Measurements from ENCODE around the gene MLLT3. TPM values are rescaled to one million over a fixed set of nuclear protein-coding genes. Genes with fewer than 3 reads are reported as not detected.

MLLT3 gene
- total RNA-seq, 1 experiment from 2014 or later = 21.6 TPM

DNA sequence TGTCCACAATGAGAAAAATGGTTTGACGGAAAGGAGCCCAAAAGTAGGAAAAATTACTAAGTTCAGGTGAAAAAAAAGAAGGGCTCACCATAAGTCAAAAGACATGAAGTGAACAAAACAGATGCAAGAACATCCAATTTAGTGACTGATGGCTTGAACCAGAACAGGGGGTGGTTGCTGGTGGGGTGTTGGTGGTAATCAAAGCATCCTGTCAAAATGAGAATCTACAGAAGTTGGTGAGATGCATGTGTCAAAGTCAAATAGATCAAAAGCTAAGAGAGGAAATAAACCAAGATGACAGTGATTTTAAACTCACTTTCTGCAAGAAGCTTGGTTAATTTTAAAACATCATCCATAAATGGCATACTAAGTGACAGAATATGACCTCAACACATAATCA is 117.4 kb downstream of the MLLT3 start:
- Histone ChIP-seq H3K36me3 (ENCODE audit: low read depth) (no peaks in the 10 kb centered on the region), H3K9me2 (ENCODE audit: insufficient read depth) (no peaks in the 10 kb centered on the region), H3F3A (ENCODE audit: insufficient read depth, low read depth) (no peaks in the 10 kb centered on the region), H4K20me1 (ENCODE audit: insufficient read depth) (no peaks in the 10 kb centered on the region), H2AFZ (no peak overlapping the region), H3K27ac (no peak overlapping the region), H3K4me3 (no peak overlapping the region), H3K79me2 (ENCODE audit: low read depth) (no peaks in the 10 kb centered on the region), H3K27me3 (ENCODE audit: insufficient read depth, low read depth) (no peaks in the 10 kb centered on the region), H3K4me1 (replicated peaks; ENCODE audit: insufficient read depth) (no peaks in the 10 kb centered on the region), H3K4me2 (no peak overlapping the region), H3K9me3 (ENCODE audit: insufficient read depth, low read depth) (no peaks in the 10 kb centered on the region)
- POLR2A ChIA-PET (ENCODE audit: unreplicated experiment) = no interaction called here
- intact Hi-C loops (cut with micrococcal nuclease; ENCODE audit: unreplicated experiment) = no loop called here
- no TSS peak for BruUV-seq (replicated peaks)
- CTCF ChIA-PET = no interaction called here
- TF ChIP-seq EZH2 (IDR thresholded peaks at IDR 0.05; ENCODE audit: low read depth) = no peak
- TF ChIP-seq, protein P1, sequence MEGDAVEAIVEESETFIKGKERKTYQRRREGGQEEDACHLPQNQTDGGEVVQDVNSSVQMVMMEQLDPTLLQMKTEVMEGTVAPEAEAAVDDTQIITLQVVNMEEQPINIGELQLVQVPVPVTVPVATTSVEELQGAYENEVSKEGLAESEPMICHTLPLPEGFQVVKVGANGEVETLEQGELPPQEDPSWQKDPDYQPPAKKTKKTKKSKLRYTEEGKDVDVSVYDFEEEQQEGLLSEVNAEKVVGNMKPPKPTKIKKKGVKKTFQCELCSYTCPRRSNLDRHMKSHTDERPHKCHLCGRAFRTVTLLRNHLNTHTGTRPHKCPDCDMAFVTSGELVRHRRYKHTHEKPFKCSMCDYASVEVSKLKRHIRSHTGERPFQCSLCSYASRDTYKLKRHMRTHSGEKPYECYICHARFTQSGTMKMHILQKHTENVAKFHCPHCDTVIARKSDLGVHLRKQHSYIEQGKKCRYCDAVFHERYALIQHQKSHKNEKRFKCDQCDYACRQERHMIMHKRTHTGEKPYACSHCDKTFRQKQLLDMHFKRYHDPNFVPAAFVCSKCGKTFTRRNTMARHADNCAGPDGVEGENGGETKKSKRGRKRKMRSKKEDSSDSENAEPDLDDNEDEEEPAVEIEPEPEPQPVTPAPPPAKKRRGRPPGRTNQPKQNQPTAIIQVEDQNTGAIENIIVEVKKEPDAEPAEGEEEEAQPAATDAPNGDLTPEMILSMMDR (conservative IDR thresholded peaks at IDR 0.05) = no peak
- no peak for DNase-seq

DNA sequence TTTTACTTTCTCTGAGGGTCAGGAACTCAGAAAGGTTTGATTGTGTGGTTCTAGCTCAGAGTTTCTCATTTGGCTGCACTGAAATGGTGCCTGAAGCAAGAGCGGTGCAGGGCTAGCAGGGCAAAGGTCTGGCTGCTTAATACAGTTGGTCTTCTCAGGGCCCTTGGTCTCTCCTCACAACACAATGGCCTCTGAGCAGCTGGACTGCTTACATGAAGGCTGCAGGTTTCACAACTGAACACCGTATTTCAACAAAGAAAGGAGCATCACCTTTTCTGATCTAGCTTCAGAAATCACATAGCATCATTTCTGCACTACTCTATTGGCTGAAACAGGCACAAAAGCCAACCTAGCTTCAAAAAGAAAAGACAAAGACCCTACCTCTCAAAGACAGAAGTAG is 122.2 kb downstream of the MLLT3 start:
- Histone ChIP-seq H3K79me2 (ENCODE audit: low read depth) (no peaks in the 10 kb centered on the region), H3K4me2 (no peak overlapping the region)
- POLR2A ChIA-PET (ENCODE audit: unreplicated experiment) = no interaction called here

GRCh38 chr9:20499013-20499412 is 123.3 kb downstream of the MLLT3 start:
- no peaks in the 10 kb centered on the region for H3K27me3 ChIP-seq (ENCODE audit: insufficient read depth, low read depth)
- no peaks in the 10 kb centered on the region for H3F3A ChIP-seq (ENCODE audit: insufficient read depth, low read depth)
- H3K4me1 ChIP-seq (replicated peaks; ENCODE audit: insufficient read depth) = no peaks in the 10 kb centered on the region
- POLR2A ChIA-PET (ENCODE audit: unreplicated experiment) = no interaction called here
- CTCF ChIA-PET = no interaction called here
- H3K4me2 ChIP-seq = no peak overlapping the region
- DNase-seq = no peak
- BruUV-seq (replicated peaks) = no TSS peak
- no peaks in the 10 kb centered on the region for H3K9me2 ChIP-seq (ENCODE audit: insufficient read depth)
- TF ChIP-seq, protein P1 (conservative IDR thresholded peaks at IDR 0.05) = no peak
- TF ChIP-seq EZH2 (IDR thresholded peaks at IDR 0.05; ENCODE audit: low read depth) = no peak
- no peak overlapping the region for H2AFZ ChIP-seq
- H3K79me2 ChIP-seq (ENCODE audit: low read depth) = no peaks in the 10 kb centered on the region
- no peaks in the 10 kb centered on the region for H3K9me3 ChIP-seq (ENCODE audit: insufficient read depth, low read depth)
- no peaks in the 10 kb centered on the region for H4K20me1 ChIP-seq (ENCODE audit: insufficient read depth)
- no peak overlapping the region for H3K27ac ChIP-seq
- intact Hi-C loops (cut with micrococcal nuclease; ENCODE audit: unreplicated experiment) = no loop called here
- no peak overlapping the region for H3K4me3 ChIP-seq
- H3K36me3 ChIP-seq (ENCODE audit: low read depth) = no peaks in the 10 kb centered on the region

More for the DNA sequence above, 122.2 kb downstream of the MLLT3 start:
- intact Hi-C loops (cut with micrococcal nuclease; ENCODE audit: unreplicated experiment) = no loop called here
- Histone ChIP-seq H2AFZ (no peak overlapping the region), H3K4me3 (no peak overlapping the region), H3K4me1 (replicated peaks; ENCODE audit: insufficient read depth) (no peaks in the 10 kb centered on the region), H3F3A (ENCODE audit: insufficient read depth, low read depth) (no peaks in the 10 kb centered on the region), H4K20me1 (ENCODE audit: insufficient read depth) (no peaks in the 10 kb centered on the region), H3K27me3 (ENCODE audit: insufficient read depth, low read depth) (no peaks in the 10 kb centered on the region), H3K27ac (no peak overlapping the region), H3K9me2 (ENCODE audit: insufficient read depth) (no peaks in the 10 kb centered on the region), H3K36me3 (ENCODE audit: low read depth) (no peaks in the 10 kb centered on the region), H3K9me3 (ENCODE audit: insufficient read depth, low read depth) (no peaks in the 10 kb centered on the region)
- TF ChIP-seq, protein P1 (conservative IDR thresholded peaks at IDR 0.05) = no peak
- no peak for TF ChIP-seq EZH2 (IDR thresholded peaks at IDR 0.05; ENCODE audit: low read depth)
- CTCF ChIA-PET = no interaction called here
- no peak for DNase-seq
- no TSS peak for BruUV-seq (replicated peaks)
